Prostate gland (tissue), 2 donors: Measurements from ENCODE around the gene CEP41. TPM values are rescaled to one million over a fixed set of nuclear protein-coding genes. Genes with fewer than 3 reads are reported as not detected.
A peak's percentile ranks its signal among the peaks of the same experiment; 100 is the strongest.

Experiments used
- DNase-seq: peaks from one replicate; pipeline ENCODE4 v3.0.0-alpha.2; 2019; ENCODE audit warnings: low spot score
- H3K27ac ChIP-seq, 2 donors: fragments of 200-600 bp; sonication (generic); 2 replicates each; pipeline ENCODE4 v1.5.1; 2017 to 2019
- H3K27me3 ChIP-seq: fragments of 200-600 bp; sonication (generic); replicated peaks from 2 replicates; pipeline ENCODE4 v1.5.1; 2019; ENCODE audit not compliant: insufficient read depth
- H3K36me3 ChIP-seq, 2 donors: fragments of 200-600 bp; sonication (generic); 1 replicate in 1 of 2; 2 replicates in 1 of 2; pipeline versions ENCODE4 v1.5.1 to v1.8.1; 2017 to 2019
- H3K4me1 ChIP-seq: fragments of 200-600 bp; sonication (generic); replicated peaks from 2 replicates; pipeline ENCODE4 v1.5.1; 2019
- H3K4me3 ChIP-seq, 2 donors: fragments of 200-600 bp; sonication (generic); 2 replicates each; pipeline ENCODE4 v1.5.1; 2017 to 2019
- H3K9me3 ChIP-seq: fragments of 200-600 bp; sonication (generic); 2 replicates; pipeline ENCODE4 v1.5.1; 2017
- POLR2A ChIP-seq: fragments of 450-650 bp; IDR thresholded peaks from one replicate; pipeline ENCODE4 v1.6.1; 2016; ENCODE audit warnings: antibody characterized with exemption, mild to moderate bottlenecking
- POLR2AphosphoS5 ChIP-seq: sonication (generic); formaldehyde crosslinking; IDR thresholded peaks from one replicate; pipeline ENCODE4 v1.6.1; 2017; ENCODE audit warnings: antibody characterized with exemption
- WGBS: methylation state at CpG from one replicate; pipeline ENCODE4 v1.1.5; 2018; 5-methylcytosine and 5-hydroxymethylcytosine counted together
- intact Hi-C: fragments of 100-400 bp; cut with DNase I; formaldehyde crosslinking; loops from one replicate; pipeline ENCODE4 v1.14.2; 2022
- total RNA-seq, 2 donors: library from RNA; depleted of rRNA; stranded (reverse); fragments of >200 nt; gene quantifications; one replicate each; pipeline ENCODE4 v1.1.0, GENCODE V29; 2016
- TF ChIP-seq, protein P1 (sequence below), 4 experiments: fragments of 200-600 bp in 2 of 4; fragments of 450-650 bp in 2 of 4; sonication (generic) in 2 of 4; IDR thresholded peaks; 1 replicate in 3 of 4; 2 replicates in 1 of 4; pipeline ENCODE4 v1.5.1; 2016 to 2019; ENCODE audit warnings: antibody characterized with exemption in 4 of 4, mild to moderate bottlenecking in 2 of 4, moderate library complexity in 2 of 4

The CEP41 gene
- total RNA-seq, 2 donors from 2014 or later = 6.6 to 16.2 TPM

DNA sequence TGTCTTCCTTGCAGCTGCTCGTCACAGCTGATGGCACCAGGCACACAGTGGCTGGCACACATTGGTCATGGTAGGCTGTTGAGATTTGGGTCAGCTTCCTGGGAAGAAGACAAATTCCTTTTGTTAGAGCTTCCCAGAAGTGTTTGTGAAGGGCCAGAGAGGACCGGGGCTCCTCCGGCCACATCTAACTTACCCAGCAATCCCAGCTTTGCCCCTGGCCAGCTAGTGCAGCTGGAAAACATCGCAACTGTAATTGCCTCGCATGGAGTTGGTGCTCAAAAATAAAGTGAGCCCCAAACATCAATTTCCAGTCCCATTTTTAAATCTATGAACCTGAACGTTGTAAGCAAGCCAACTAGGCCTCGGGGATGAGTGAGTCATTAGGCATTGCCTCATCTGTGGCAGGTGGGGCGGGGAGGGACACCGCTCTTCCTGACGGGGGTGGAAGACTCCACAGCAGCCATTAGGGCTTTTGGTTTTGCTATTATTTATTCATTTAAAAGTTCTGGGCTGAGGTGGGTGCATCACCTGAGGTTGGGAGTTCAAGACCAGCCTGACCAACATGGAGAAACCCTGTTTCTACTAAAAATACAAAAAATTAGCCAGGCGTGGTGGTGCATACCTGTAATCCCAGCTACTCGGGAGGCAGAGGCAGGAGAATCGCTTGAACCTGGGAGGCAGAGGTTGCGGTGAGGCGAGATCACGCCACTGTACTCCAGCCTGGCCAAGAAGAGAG lies 83.8 kb downstream of the CEP41 start:
- Histone ChIP-seq H3K36me3 (no peaks in the 10 kb centered on the region), H3K4me1 (no peaks in the 10 kb centered on the region), H3K27ac (peak overlapping the region; percentile 53 to 66), H3K4me3 (no peak overlapping the region), H3K9me3 (peaks cover 4% of the 10 kb centered on the region), H3K27me3 (no peaks in the 10 kb centered on the region)
- TF ChIP-seq POLR2AphosphoS5 = peak; percentile 58
- no peak for TF ChIP-seq POLR2A
- intact Hi-C loops = no loop called here
- WGBS = 62% methylated on average over 16 of the region's 16 CpGs
- peak; percentile 60 for DNase-seq

DNA sequence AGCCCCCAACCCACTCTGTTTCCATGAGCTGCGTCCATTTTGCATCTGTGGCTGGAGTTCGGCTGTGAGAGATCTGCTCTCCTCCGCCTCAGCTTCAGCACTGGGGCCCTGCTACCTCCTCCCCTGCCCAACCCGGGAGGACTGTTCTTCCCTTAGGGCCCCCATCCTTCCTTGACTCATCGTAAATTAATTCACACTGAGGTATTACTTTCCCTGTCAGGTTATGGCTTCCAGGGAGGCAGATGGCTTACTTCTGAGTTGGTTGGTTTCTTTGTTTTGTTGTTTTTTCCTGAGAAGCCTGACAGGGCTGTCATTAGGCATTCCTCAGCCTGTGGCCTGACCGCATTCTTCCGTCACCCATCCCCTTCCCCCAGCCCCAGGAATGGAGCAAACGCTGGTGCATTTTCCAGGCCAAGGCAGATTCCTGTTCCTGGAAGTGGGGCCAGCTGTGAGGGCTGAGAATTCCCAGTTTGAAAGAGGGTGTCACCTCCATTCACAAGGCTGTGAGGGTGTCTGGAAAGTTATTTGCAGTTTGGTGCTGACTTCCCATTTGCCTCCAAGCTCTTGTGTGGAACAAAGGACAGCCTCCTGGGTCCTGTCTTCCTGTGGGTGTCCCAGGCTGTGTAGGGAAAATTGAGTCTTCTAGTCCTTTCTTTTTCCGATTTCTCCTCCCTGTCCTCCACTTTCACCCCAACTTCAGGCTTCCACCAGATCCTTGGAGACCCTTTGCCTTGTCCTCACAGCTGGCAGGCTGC lies 84.5 kb downstream of the CEP41 start:
- TF ChIP-seq POLR2AphosphoS5 (peak; percentile 41), POLR2A (no peak)
- TF ChIP-seq, protein P1, sequence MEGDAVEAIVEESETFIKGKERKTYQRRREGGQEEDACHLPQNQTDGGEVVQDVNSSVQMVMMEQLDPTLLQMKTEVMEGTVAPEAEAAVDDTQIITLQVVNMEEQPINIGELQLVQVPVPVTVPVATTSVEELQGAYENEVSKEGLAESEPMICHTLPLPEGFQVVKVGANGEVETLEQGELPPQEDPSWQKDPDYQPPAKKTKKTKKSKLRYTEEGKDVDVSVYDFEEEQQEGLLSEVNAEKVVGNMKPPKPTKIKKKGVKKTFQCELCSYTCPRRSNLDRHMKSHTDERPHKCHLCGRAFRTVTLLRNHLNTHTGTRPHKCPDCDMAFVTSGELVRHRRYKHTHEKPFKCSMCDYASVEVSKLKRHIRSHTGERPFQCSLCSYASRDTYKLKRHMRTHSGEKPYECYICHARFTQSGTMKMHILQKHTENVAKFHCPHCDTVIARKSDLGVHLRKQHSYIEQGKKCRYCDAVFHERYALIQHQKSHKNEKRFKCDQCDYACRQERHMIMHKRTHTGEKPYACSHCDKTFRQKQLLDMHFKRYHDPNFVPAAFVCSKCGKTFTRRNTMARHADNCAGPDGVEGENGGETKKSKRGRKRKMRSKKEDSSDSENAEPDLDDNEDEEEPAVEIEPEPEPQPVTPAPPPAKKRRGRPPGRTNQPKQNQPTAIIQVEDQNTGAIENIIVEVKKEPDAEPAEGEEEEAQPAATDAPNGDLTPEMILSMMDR (IDR thresholded peaks at IDR 0.05) = no peak
- Histone ChIP-seq H3K4me1 (no peaks in the 10 kb centered on the region), H3K4me3 (no peak overlapping the region), H3K27ac (peak overlapping the region; percentile 53 to 66), H3K36me3 (no peaks in the 10 kb centered on the region), H3K27me3 (no peaks in the 10 kb centered on the region), H3K9me3 (peaks cover 4% of the 10 kb centered on the region)
- 20% methylated on average over 9 of the region's 9 CpGs for WGBS
- peak; percentile 26 for DNase-seq
- intact Hi-C loops = no loop called here

DNA sequence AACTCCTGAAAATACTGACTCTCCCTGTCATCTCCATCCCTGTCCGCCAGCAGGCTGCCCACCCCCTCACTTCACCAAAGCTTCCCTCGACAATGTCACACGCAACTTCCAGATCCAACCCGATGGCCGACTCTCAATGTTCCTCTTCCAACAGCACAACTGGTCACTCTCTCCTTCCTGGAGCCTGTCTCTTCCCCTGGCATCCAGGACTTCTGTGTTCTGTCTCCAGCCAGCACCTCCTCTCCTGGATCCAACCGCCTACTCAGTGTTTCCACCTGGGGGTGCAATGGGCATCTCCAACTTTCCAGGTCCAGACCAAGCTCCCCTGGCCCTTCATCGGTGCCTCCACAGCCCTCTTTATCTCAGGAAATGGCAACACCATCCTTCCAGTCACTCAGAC lies 87.6 kb downstream of the CEP41 start:
- intact Hi-C loops = no loop called here
- H3K9me3 ChIP-seq = no peaks in the 10 kb centered on the region
- DNase-seq = no peak
- TF ChIP-seq POLR2AphosphoS5 (no peak), POLR2A (no peak)
- TF ChIP-seq, protein P1 (IDR thresholded peaks at IDR 0.05) = no peak
- WGBS = 94% methylated on average over 7 of the region's 7 CpGs
- no peaks in the 10 kb centered on the region for H3K27me3 ChIP-seq
- no peak overlapping the region for H3K27ac ChIP-seq
- no peak overlapping the region for H3K4me3 ChIP-seq
- no peaks in the 10 kb centered on the region for H3K36me3 ChIP-seq
- H3K4me1 ChIP-seq = no peaks in the 10 kb centered on the region

DNA sequence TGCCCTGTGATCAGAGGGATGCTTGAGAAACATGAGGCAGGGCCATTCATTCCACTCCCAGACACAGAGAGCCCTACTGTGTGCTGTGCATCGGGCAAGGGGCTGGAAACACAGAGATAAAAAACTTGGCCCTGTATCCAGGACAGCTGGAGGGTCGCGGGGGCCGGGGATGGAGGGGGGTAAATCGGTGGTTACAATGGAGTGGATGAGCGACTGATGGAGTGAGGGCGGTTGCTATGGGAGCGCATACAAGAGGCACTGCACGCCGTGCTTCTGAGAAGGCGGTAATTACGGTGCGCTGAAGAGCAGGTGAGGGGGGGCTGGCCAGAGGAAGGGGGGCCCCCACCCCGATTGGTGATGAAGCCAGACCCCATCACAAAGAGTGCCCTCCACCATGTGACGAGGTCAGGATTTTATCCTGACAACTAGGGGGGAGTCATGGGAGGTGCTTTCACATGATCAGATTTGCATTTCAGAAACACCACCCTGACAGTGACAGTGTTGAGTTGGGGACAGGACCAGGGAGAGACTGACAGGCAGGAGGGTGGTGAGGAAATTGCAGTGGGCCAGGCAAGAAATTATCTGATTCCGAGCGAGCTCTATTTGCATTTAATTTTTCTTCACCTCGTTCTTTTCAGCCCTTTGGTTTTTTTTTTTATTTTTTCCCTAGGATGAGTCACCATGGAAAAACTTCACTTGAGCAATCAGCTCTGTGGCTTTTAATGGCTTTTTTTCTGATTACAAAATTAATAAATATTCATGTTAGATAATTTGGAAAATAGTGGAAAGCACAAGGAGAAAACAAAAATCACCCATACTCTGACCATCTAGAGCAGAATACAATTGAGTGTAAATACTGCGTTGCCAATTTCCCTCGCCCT lies 88.4 kb downstream of the CEP41 start:
- intact Hi-C loops = no loop called here
- H3K4me1 ChIP-seq = no peaks in the 10 kb centered on the region
- H3K27me3 ChIP-seq = no peaks in the 10 kb centered on the region
- WGBS = 69% methylated on average over 20 of the region's 20 CpGs
- peak overlapping the region in 1 of 2 donors; percentile 24 for H3K27ac ChIP-seq
- no peak for TF ChIP-seq POLR2A
- no peak for TF ChIP-seq POLR2AphosphoS5
- TF ChIP-seq, protein P1 (IDR thresholded peaks at IDR 0.05) = no peak
- DNase-seq = no peak
- H3K9me3 ChIP-seq = no peaks in the 10 kb centered on the region
- H3K36me3 ChIP-seq = no peaks in the 10 kb centered on the region
- no peak overlapping the region for H3K4me3 ChIP-seq

DNA sequence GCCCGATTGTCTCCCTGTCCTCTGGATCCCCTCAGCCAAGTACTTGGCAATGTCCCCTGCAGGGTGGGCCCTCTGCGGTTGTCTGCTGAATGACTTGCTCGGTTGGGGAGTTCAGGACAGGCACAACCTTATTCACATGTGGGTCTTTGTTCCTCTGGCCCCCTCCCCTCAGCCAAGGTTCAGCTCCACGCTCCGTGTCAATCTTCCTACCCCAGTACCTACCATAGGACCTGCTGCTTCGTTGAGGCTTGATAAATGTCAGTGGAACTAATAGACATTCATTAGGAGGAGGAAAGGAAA lies 89.1 kb downstream of the CEP41 start:
- H3K36me3 ChIP-seq = no peaks in the 10 kb centered on the region
- 79% methylated on average over 6 of the region's 6 CpGs for WGBS
- H3K27ac ChIP-seq = no peak overlapping the region
- intact Hi-C loops = no loop called here
- no peak for TF ChIP-seq POLR2A
- TF ChIP-seq POLR2AphosphoS5 = no peak
- TF ChIP-seq, protein P1 (IDR thresholded peaks at IDR 0.05) = no peak
- no peaks in the 10 kb centered on the region for H3K4me1 ChIP-seq
- no peak overlapping the region for H3K4me3 ChIP-seq
- no peaks in the 10 kb centered on the region for H3K27me3 ChIP-seq
- no peak for DNase-seq
- no peaks in the 10 kb centered on the region for H3K9me3 ChIP-seq
